SKM-1 (cell line): ENCODE results near the gene SOX8.
"Not testable (repeated sequence)": the region's sequence is repeated elsewhere in the genome, so short reads cannot be mapped to it uniquely, and the experiment has no call there.

Source experiments
- DNase-seq: peaks from one replicate; lab custom pipeline; 2025; ENCODE audit not compliant: unreplicated experiment; lab: John Stamatoyannopoulos, UW

SOX8 gene

GRCh38 chr16:1021553-1022160 lies 40.1 kb downstream of the SOX8 start:
- no peak for DNase-seq

GRCh38 chr16:1022466-1022865 lies 40.9 kb downstream of the SOX8 start:
- no peak for DNase-seq

- no peak for DNase-seq
Observed at GRCh38 chr16:1024138-1024537, 42.6 kb downstream of the SOX8 start.

GRCh38 chr16:1025183-1025809 lies 43.7 kb downstream of the SOX8 start:
- not testable (repeated sequence) for DNase-seq

- no peak for DNase-seq
Observed at GRCh38 chr16:1026057-1026783, 44.6 kb downstream of the SOX8 start.

GRCh38 chr16:1026784-1027500 lies 45.4 kb downstream of the SOX8 start:
- DNase-seq, result no peak

GRCh38 chr16:1027501-1027815 lies 45.9 kb downstream of the SOX8 start:
- DNase-seq, result no peak

GRCh38 chr16:1028056-1028455 lies 46.5 kb downstream of the SOX8 start:
- DNase-seq, result no peak

- DNase-seq, result no peak
Observed at GRCh38 chr16:1028524-1029258, 47.1 kb downstream of the SOX8 start.

- DNase-seq, result no peak
Observed at GRCh38 chr16:1029259-1029545, 47.6 kb downstream of the SOX8 start.

GRCh38 chr16:1030473-1030901 lies 48.9 kb downstream of the SOX8 start:
- DNase-seq, result no peak

GRCh38 chr16:1031666-1032065 lies 50.1 kb downstream of the SOX8 start:
- DNase-seq, result no peak

- DNase-seq, result no peak
Observed at GRCh38 chr16:1032607-1033006, 51.0 kb downstream of the SOX8 start.

GRCh38 chr16:1033128-1033679 lies 51.6 kb downstream of the SOX8 start:
- no peak for DNase-seq

GRCh38 chr16:1034230-1035065 lies 52.9 kb downstream of the SOX8 start:
- no peak for DNase-seq

- DNase-seq, result no peak
Observed at GRCh38 chr16:1035066-1035415, 53.5 kb downstream of the SOX8 start.

- no peak for DNase-seq
Observed at GRCh38 chr16:1036166-1036565, 54.6 kb downstream of the SOX8 start.
